Daoy (cell line): ENCODE results near the gene PCDHGC3. TPM values are rescaled to one million over a fixed set of nuclear protein-coding genes. Genes with fewer than 3 reads are reported as not detected.

Experiments
- DNase-seq: peaks from one replicate; pipeline ENCODE4 v3.0.0-alpha.2; 2015; ENCODE audit warnings: low read depth
- total RNA-seq: library from RNA; depleted of rRNA; stranded (reverse); fragments of >200 nt; shearing (Covaris generic); gene quantifications from 2 replicates; pipeline ENCODE4 v1.2.3, GENCODE V29; 2014

Gene PCDHGC3
- total RNA-seq, 1 experiment from 2014 or later: 37.0 TPM

DNA sequence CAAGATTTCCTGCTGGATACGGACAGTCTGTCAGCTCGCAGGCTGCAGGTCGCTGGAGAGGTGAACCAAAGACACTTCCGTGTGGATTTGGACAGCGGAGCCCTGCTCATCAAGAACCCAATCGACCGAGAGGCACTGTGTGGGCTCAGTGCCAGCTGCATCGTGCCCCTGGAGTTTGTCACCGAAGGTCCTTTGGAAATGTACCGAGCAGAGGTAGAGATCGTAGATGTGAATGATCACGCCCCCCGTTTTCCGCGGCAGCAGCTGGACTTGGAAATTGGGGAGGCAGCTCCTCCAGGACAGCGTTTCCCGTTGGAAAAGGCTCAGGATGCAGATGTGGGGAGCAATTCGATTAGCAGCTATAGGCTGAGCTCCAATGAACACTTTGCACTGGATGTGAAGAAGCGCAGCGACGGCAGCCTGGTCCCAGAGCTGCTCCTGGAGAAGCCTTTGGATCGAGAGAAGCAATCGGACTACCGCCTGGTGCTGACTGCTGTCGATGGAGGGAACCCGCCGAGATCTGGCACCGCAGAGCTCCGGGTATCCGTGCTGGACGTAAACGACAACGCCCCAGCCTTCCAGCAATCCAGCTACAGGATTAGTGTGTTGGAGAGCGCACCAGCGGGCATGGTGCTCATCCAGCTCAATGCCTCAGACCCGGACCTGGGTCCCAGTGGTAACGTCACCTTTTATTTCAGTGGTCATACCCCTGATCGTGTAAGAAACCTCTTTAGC is 9.7 kb downstream of the PCDHGC3 start:
- no peak for DNase-seq

DNA sequence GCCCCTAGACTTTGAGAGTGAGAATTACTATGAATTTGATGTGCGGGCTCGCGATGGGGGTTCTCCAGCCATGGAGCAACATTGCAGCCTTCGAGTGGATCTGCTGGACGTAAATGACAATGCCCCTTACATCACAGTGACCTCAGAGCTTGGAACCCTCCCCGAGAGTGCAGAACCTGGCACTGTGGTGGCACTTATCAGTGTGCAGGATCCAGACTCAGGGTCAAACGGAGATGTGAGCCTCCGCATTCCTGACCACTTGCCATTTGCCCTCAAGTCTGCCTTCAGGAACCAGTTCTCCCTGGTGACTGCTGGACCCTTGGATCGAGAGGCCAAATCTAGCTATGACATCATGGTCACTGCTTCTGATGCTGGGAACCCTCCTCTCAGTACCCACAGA is 10.3 kb downstream of the PCDHGC3 start:
- DNase-seq: no peak

- no peak for DNase-seq
Observed at GRCh38 chr5:141487131-141487530, 11.4 kb downstream of the PCDHGC3 start.

DNA sequence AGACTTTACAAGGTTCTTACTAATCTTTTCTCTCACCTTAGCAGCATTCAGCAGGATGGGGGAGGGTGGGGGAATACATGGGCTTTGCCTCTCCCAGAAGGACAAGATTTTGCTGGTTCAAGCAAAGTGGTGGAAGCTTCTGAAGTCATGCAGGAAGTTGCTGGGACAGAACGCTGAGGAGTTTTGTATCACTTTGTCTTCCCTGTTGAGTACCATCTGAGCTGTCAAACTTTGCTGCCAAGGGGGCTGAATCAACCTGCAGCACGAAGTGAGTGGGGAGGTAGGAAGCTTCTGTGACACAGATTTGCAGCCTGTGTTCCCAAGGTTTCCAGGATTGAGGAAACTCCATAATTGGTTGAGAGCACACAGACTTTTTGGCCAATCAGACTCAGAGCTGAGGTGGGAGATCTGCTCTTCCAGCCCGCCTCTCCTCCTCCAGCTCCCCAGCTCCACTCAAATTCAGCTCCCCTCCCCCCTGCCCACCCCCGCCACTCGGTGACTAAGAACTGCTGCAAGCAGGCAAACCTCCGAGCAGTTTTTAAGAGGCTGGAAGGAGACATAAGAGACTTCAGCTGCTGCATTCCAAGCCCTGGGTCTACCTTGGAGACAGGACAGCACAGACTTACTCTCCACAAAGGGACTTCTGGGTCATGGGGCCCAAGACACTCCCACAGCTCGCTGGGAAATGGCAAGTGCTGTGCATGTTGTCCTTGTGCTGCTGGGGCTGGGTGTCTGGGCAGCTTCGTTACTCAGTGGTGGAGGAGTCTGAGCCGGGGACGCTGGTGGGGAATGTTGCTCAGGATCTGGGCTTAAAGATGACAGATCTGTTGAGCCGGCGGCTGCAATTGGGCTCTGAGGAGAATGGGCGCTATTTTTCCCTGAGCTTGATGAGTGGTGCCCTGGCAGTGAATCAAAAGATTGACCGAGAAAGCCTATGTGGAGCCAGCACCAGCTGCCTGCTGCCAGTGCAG is 13.1 kb downstream of the PCDHGC3 start, which contains the start of gene PCDHGC5:
PCDHGC5 (plus strand) TSS at position 491 of the 971 bp plus-strand sequence; CDS start at position 651, 160 bp downstream.
- DNase-seq: peak; percentile 57

DNA sequence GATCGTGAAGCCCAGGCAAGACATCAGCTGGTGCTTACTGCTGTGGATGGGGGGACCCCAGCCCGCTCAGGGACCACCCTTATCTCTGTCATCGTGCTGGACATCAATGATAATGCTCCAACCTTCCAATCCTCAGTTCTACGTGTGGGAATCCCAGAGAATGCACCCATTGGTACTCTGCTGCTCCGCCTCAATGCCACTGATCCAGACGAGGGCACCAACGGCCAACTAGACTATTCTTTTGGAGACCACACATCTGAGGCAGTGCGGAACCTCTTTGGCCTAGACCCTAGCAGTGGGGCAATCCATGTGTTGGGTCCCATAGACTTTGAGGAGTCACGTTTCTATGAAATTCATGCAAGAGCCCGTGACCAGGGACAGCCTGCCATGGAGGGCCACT is 14.1 kb downstream of the PCDHGC3 start:
- no peak for DNase-seq

DNA sequence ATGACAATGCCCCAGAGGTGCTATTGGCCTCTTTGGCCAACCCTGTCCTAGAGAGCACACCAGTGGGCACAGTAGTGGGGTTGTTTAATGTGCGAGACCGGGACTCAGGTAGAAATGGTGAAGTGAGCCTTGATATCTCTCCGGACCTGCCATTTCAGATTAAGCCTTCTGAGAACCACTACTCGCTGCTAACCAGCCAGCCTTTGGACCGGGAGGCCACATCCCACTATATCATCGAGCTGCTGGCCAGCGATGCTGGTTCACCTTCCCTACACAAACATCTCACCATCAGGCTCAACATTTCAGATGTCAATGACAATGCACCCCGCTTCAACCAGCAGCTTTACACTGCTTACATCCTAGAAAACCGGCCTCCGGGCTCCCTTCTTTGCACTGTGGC is 14.5 kb downstream of the PCDHGC3 start:
- no peak for DNase-seq

DNA sequence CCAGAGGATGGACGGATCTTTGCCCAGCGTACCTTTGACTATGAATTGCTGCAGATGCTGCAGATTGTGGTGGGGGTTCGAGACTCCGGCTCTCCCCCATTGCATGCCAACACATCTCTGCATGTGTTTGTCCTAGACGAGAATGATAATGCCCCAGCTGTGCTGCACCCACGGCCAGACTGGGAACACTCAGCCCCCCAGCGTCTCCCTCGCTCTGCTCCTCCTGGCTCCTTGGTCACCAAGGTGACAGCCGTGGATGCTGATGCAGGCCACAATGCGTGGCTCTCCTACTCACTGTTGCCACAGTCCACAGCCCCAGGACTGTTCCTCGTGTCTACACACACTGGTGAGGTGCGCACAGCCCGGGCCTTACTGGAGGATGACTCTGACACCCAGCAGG is 15.0 kb downstream of the PCDHGC3 start:
- no peak for DNase-seq

DNA sequence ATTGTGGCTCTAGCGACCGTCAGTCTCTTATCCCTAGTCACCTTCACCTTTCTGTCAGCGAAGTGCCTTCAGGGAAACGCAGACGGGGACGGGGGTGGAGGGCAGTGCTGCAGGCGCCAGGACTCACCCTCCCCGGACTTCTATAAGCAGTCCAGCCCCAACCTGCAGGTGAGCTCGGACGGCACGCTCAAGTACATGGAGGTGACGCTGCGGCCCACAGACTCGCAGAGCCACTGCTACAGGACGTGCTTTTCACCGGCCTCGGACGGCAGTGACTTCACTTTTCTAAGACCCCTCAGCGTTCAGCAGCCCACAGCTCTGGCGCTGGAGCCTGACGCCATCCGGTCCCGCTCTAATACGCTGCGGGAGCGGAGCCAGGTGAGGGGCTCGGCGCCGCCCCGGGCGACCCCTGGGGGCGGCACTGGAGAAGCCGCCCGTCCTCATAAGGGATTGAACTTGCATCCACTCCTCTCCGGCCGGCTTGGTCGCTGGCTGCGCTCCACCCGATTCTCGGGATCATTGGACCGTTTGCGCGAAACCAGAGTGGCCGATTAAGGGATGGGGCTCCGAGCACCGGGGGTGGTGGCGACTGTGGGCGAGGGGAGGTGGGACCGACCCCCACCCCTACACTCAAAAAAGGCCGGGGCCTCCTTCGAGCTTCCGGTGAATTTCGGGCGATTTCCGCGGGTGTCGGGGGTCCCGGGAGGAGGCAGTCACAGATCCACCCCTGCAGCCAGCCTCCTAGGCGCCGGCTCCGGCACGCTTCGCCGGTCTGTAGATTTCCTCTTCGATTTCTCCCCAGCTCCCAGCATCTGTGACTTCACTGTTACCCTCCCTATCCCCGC is 15.8 kb downstream of the PCDHGC3 start:
- DNase-seq: no peak

DNA sequence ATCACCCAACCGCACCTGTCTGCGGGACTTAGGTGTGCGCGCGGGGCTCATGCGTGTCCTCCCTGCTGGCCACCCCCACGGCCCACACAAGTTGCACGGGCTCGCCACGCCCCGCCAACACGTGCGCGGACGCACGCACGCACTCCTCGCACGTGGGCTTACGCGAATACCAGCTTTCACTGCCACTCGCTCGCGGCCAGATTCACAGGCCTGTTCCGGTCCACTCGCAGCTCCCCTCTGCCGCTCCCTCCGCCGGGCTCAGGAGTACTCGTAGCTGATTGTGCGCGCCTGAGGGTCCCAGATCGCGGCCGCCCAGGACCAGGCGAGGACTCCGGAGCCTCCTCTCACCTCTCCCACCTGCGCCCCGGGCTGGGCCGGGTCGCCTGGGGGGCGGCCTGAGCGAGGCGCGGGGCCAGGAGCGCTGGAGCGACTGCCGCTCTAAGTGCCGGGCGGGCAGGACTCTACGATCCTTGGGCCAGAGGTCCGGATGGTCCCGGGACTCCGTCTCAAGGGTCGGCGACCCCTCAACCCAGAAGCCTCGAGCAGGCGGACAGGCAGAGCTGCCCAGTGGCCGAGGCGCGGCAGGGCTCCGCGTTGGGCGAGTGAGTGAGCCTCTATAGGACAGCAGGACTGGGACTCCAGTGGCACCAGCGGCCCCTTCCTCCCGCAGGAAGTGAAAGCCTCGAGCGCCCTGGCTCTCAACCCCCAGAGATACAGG is 16.6 kb downstream of the PCDHGC3 start:
- no peak for DNase-seq

DNA sequence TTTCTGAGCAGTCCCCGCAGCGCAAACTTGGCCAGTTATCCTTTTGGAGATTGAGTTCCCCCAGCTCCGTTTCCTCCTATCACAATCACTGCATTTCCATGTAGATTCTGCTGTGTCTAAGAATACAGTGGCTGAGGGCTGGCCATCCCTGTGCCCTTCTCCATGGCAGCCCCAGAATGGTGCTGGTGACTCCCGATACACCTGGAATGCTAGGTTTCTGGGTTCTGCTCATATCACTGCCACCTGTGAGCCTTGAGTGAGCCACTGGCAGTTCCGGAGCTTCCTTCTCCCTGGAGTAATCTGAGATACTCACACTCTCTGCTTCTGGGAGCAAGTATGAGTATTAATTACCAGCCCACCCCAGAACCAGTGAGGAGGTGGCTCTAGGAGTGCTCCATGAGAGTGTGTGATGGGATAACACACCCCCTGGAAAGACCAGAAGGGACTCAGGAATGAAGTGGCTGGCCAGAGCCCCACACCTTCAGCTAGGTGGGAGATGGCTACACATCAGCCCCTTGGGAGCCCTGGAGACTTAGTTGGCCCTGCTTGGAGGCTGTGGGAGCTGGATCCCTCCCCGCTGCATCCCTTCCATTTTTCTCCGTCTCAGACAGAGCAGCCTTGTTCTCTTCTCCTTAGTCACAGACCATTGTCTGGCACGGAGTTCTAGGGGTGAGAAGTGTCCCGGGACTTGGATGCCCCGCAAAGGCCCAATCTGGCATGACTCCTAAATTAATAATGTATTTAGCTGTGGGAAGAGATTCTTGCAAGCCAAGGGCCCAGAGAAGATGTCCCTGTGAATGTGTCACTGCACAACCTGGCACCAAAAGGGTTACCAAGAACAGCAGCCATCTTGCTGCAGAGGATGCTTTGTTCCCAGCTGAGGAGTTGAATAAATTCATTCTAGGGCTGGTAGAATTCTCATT is 18.0 kb downstream of the PCDHGC3 start:
- peak; percentile 35 for DNase-seq

- DNase-seq: no peak
Observed at GRCh38 chr5:141494761-141495452, 19.1 kb downstream of the PCDHGC3 start.

DNA sequence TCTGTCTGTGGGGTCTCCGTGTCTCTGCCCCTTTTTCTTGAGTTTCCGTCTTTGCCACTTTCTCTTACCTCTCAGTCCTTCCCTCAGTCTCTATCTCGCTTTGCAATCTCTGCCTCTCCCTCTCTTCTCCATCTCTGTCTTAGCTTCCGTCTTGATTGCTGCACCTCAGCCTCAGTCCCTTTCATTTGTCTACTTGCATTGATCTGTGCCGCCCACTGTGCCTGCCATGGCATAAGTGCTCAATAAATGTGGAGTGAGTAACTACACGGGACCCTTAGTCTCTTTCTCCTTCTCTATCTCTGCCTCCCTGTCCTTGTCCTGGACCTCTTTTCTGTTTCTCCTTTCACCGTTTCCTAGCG is 19.7 kb downstream of the PCDHGC3 start:
- no peak for DNase-seq

DNA sequence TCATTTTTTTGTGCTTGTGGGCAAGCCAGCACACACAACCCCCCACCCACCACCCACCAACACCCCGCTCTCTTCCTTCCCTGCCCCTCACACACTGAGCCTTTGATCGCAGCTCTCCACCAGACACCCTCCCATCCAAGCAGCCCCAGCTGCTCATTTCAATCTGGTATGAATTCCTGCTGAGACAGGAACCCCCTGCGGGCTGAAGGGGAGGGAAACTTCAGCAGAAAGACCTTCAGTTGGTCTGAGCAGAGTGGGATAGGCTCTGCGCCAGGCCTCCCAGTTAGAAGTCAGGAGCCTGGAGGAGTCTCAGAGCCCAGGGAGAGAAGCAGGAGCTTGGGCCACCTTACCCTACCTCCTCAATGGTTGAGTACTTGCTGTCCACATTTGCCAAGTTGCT is 20.3 kb downstream of the PCDHGC3 start:
- peak; percentile 76 for DNase-seq

GRCh38 chr5:141501761-141502160 is 26.0 kb downstream of the PCDHGC3 start:
- DNase-seq: no peak

DNA sequence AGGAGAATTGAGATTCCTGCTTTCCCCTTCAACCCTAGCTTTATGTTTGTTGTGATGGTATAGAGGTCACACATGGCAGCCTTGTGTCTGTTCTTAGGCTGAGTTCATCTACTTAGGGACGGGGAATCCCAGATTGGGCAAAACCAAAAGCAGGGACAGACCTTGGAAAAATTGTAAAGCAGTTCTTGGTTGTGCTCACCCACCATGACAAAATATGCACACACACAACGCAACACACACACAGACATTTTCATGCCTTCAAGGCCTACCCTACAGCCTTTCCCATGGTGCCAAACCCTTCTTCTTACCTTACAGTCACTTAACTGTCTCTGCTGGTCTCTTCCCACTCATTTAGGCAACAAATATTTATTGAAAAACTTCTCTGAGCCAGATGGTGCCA is 27.9 kb downstream of the PCDHGC3 start:
- DNase-seq: no peak

DNA sequence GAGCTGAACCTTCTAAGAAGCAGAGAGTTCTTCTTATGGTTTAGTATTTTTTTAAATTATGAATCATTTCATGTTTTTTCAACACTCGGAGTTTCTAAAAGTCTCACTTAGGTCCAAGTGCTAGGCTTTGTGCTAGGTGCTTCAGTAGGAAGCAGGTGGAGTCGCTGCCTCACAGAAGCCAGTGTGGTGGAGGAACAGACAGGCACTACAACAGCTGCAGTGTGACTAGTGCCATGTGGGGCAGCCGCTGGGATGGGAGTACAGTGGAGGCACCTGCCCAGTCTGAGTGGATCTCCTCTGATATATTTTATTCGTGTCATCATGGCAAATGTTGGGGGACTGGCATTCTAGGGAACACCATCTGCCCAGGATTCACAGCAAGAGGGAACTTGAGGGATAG is 28.4 kb downstream of the PCDHGC3 start:
- DNase-seq: no peak

GRCh38 chr5:141506381-141507155 is 30.8 kb downstream of the PCDHGC3 start:
- DNase-seq: no peak

GRCh38 chr5:141507387-141508091 is 31.8 kb downstream of the PCDHGC3 start:
- DNase-seq: peak; percentile 75
